HUES64 (cell line): ENCODE data around the gene INSL6.
"Not testable (repeated sequence)": the region's sequence is repeated elsewhere in the genome, so short reads cannot be mapped to it uniquely, and the experiment has no call there.

Source experiments
- H3K27ac ChIP-seq: 2 replicates; pipeline ENCODE4 v1.7.0; 2013; ENCODE audit warnings: low read depth, low read length, inconsistent platforms
- H3K27me3 ChIP-seq: 2 replicates; pipeline ENCODE4 v1.6.1; 2013; ENCODE audit warnings: mild to moderate bottlenecking, low read length; ENCODE audit not compliant: insufficient read depth
- H3K36me3 ChIP-seq: 2 replicates; pipeline ENCODE4 v1.6.1; 2013; ENCODE audit warnings: mild to moderate bottlenecking, low read length; ENCODE audit not compliant: insufficient read depth
- H3K4me1 ChIP-seq: 2 replicates; pipeline ENCODE4 v1.6.1; 2013; ENCODE audit warnings: mild to moderate bottlenecking, low read length, moderate library complexity; ENCODE audit not compliant: insufficient read depth
- H3K4me3 ChIP-seq: 2 replicates; pipeline ENCODE4 v1.5.1; 2013; ENCODE audit warnings: mild to moderate bottlenecking, low read length, moderate library complexity
- H3K9ac ChIP-seq: 2 replicates; pipeline ENCODE4 v1.6.1; 2013; ENCODE audit warnings: mild to moderate bottlenecking, low read depth, low read length
- H3K9me3 ChIP-seq: 2 replicates; pipeline ENCODE4 v1.6.1; 2013; ENCODE audit warnings: low read depth, low read length; ENCODE audit not compliant: insufficient read depth
- WGBS: fragments of 150-250, 120-280 bp; methylation state at CpG from one replicate; pipeline ENCODE4 v1.1.7; 2013; ENCODE audit warnings: missing lambda C conversion rate; 5-methylcytosine and 5-hydroxymethylcytosine counted together

The INSL6 gene

GRCh38 chr9:5180631-5181030, 4.8 kb downstream of the INSL6 start:
- H3K36me3 ChIP-seq, H3K27ac ChIP-seq, H3K4me1 ChIP-seq, H3K27me3 ChIP-seq, H3K9ac ChIP-seq, H3K9me3 ChIP-seq, H3K4me3 ChIP-seq: not testable (repeated sequence)
- WGBS = 96% methylated on average over 2 of the region's 2 CpGs

DNA sequence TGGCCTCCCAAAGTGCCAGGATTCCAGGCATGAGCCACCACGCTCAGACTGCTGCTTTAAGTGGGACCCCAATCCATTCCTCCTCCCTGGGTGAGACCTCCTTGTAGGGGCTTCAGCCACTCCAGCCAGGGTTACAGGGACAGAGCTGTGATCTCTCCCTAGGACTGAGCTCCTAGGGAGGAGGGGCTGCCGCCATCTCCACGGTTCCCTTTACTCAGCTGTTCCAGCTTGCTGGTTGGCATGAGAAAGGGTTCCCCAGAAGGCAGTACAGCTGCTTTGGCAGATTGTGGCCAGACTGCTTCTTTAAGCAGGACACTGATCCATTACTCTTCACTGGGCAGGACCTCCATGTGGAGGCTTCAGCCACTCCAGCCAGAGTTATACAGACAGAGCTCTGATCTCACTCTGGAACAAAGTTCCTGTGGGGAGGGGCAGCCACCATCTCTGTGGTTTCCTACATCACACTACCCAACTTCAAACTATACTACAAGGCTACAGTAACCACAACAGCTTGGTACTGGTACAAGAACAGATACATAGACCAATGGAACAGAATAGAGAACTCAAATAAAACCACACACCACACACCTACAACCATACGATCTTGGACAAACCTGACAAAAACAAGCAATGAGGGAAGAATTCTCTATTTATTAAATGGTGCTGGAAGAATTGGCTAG, 7.2 kb downstream of the INSL6 start:
- no peak overlapping the region for H3K27ac ChIP-seq
- no peaks in the 10 kb centered on the region for H3K36me3 ChIP-seq
- H3K27me3 ChIP-seq = no peaks in the 10 kb centered on the region
- no peaks in the 10 kb centered on the region for H3K9me3 ChIP-seq
- no peaks in the 10 kb centered on the region for H3K4me1 ChIP-seq
- no peak overlapping the region for H3K9ac ChIP-seq
- 93% methylated on average over 3 of the region's 4 CpGs for WGBS
- H3K4me3 ChIP-seq = no peak overlapping the region

DNA sequence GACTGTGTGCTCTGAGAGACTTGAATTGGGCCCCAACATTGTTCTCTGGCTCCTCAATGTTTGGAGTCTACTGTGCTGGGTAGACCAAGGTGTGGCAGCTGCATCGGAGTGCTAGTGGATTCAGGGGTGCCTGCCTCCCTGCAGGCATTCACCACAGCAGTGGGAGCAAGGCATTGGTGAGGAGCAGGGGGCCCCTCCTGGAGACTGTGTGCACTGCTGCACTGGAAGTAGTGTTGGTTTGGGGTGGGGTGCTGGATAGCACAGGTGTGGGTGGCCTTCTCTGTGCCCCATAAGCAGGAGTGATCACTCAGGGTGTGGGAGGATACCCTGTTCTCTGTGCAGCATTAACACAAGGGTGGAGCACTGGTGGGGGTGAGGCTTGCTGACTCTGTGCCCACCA, 39.2 kb downstream of the INSL6 start:
- H3K36me3 ChIP-seq = no peaks in the 10 kb centered on the region
- no peaks in the 10 kb centered on the region for H3K27me3 ChIP-seq
- no peak overlapping the region for H3K9ac ChIP-seq
- no peak overlapping the region for H3K4me3 ChIP-seq
- H3K27ac ChIP-seq = no peak overlapping the region
- H3K4me1 ChIP-seq = no peaks in the 10 kb centered on the region
- peaks cover 4% of the 10 kb centered on the region; the same call in 1 of the 2 replicates for H3K9me3 ChIP-seq
- 97% methylated on average over 1 of the region's 1 CpG for WGBS

- Histone ChIP-seq H3K27ac (no peak overlapping the region), H3K36me3 (no peaks in the 10 kb centered on the region), H3K4me1 (no peaks in the 10 kb centered on the region), H3K9me3 (peaks cover 4% of the 10 kb centered on the region; the same call in 1 of the 2 replicates), H3K9ac (no peak overlapping the region), H3K27me3 (no peaks in the 10 kb centered on the region), H3K4me3 (no peak overlapping the region)
- 95% methylated on average over 6 of the region's 7 CpGs for WGBS
Measured at GRCh38 chr9:5144217-5144616, 41.2 kb downstream of the INSL6 start.

DNA sequence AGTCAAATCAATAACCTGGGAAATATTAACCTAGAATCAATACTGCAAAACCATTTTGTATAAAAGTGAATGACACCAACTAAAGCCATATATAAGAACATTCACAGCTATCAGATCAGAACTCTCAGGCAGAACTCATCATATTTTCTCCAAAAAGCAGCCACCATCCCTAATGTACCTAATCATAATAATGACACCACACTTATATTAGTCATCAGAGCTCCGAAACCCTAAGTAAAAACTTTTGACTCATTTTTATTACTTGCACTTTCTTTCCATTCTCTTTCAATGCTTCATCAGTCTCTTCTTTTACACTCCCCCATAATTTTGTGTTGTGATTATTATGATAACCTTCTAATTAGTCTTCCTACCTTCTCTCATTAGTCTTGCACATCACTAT, 45.3 kb downstream of the INSL6 start:
- Histone ChIP-seq H3K4me1 (no peaks in the 10 kb centered on the region), H3K27ac (no peak overlapping the region), H3K36me3 (no peaks in the 10 kb centered on the region), H3K9ac (no peak overlapping the region), H3K4me3 (no peak overlapping the region), H3K9me3 (peaks cover 3% of the 10 kb centered on the region; the same call in 1 of the 2 replicates), H3K27me3 (no peaks in the 10 kb centered on the region)
- WGBS = 89% methylated on average over 1 of the region's 1 CpG

- Histone ChIP-seq H3K4me3 (no peak overlapping the region), H3K9me3 (no peaks in the 10 kb centered on the region), H3K9ac (no peak overlapping the region), H3K27me3 (no peaks in the 10 kb centered on the region), H3K36me3 (no peaks in the 10 kb centered on the region), H3K4me1 (no peaks in the 10 kb centered on the region), H3K27ac (no peak overlapping the region)
- WGBS = 97% methylated on average over 2 of the region's 3 CpGs
Measured at GRCh38 chr9:5122516-5122915, 62.9 kb downstream of the INSL6 start.

- no peak overlapping the region for H3K9ac ChIP-seq
- H3K27me3 ChIP-seq = no peaks in the 10 kb centered on the region
- WGBS = 100% methylated on average over 1 of the region's 1 CpG
- no peaks in the 10 kb centered on the region for H3K9me3 ChIP-seq
- no peak overlapping the region for H3K27ac ChIP-seq
- H3K4me3 ChIP-seq = no peak overlapping the region
- no peaks in the 10 kb centered on the region for H3K4me1 ChIP-seq
- no peaks in the 10 kb centered on the region for H3K36me3 ChIP-seq
Measured at GRCh38 chr9:5122116-5122515, 63.3 kb downstream of the INSL6 start.

DNA sequence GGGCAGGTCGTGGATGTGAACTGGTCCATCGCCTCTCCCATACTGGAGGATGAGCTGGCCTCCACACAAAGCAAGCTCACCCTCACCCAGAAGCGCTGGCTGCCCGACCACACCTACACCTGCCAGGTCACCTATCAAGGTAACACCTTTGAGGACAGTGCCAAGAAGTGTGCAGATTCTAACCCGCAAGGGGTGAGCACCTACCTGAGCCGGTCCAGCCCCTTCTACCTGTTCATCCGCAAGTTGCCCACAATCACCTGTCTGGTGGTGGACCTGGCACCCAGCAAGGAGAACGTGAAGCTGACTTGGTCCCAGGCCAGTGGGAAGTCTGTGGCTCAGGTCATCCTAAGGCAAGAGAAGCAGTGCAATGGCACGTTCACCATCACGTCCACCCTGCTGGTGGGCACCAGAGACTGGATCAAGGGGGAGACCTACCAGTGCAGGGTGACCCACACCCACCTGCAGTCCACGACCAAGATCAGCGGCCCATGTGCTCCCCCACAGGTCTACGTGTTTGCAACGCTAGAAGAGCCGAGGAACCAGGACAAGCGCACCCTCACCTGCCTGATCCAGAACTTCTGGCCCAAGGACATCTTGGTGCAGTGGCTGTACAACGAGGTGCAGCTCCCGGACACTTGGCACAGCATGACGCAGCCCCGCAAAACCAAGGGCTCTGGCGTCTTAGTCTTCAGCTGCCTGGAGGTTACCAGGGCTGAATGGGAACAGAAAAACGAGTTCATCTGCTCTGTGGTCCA, 71.3 kb downstream of the INSL6 start:
- Histone ChIP-seq H3K9ac (no peak overlapping the region), H3K9me3 (no peaks in the 10 kb centered on the region), H3K4me3 (no peak overlapping the region), H3K4me1 (no peaks in the 10 kb centered on the region), H3K36me3 (no peaks in the 10 kb centered on the region; the same call in 1 of the 2 replicates), H3K27me3 (no peaks in the 10 kb centered on the region), H3K27ac (no peak overlapping the region)
- 96% methylated on average over 22 of the region's 22 CpGs for WGBS
